Upper lobe of left lung (tissue), 4 donors: Measurements from ENCODE around the gene APLP1.

Experiments used
- CTCF ChIP-seq, 6 experiments: fragments of 450-650 bp in 4 of 6; fragments of 200-600 bp in 2 of 6; sonication (generic) in 2 of 6; IDR thresholded peaks; one replicate each; pipeline ENCODE4 v1.5.1; 2016 to 2019; ENCODE audit warnings: antibody characterized with exemption in 6 of 6
- EP300 ChIP-seq, 4 donors: sonication (generic); formaldehyde crosslinking; IDR thresholded peaks; one replicate each; pipeline ENCODE4 v1.5.1; 2017; ENCODE audit warnings: antibody characterized with exemption in 4 of 4, control low read depth in 2 of 4
- POLR2A ChIP-seq, 4 donors: fragments of 450-650 bp; IDR thresholded peaks; one replicate each; pipeline ENCODE4 v1.5.1; 2016 to 2017; ENCODE audit warnings: antibody characterized with exemption in 4 of 4, mild to moderate bottlenecking in 2 of 4
- POLR2AphosphoS5 ChIP-seq, 2 donors: sonication (generic); formaldehyde crosslinking; IDR thresholded peaks; one replicate each; pipeline ENCODE4 v1.5.1; 2017; ENCODE audit warnings: antibody characterized with exemption in 2 of 2

- TF ChIP-seq EP300 (IDR thresholded peaks at IDR 0.05) (no peak), CTCF (IDR thresholded peaks at IDR 0.05) (no peak), POLR2A (IDR thresholded peaks at IDR 0.05) (no peak), POLR2AphosphoS5 (IDR thresholded peaks at IDR 0.05) (no peak)
Observed at GRCh38 chr19:35844482-35845214, 23.7 kb upstream of the APLP1 start.
